NCI-H82 treated with DMSO at 0.1 percent for 48 hours (cell line): ENCODE data around the gene ANKLE1.

ENCODE experiments used
- DNase-seq: peaks from one replicate; lab custom pipeline; 2025; ENCODE audit not compliant: unreplicated experiment; lab: John Stamatoyannopoulos, UW

Gene ANKLE1

GRCh38 chr19:17325881-17326594, 44.3 kb downstream of the ANKLE1 start:
- DNase-seq: no peak

DNA sequence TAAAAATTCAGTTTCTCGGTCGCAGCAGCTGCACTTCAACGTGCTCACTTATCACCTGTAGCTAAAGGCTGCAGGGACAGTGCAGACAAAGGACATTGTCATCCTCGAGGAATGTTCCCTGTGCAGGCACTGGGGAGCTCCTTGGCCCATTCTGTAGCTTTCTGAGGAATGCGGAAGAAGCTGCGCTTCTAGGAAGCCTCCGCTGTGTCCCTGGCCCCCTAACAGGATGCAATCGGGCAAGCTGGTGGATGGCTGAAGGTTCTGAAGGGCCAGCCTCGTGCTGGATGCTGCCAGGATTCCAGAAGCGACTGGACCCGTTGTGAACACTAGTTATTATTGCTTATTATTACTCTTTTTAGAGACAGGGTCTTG, 44.9 kb downstream of the ANKLE1 start:
- DNase-seq: no peak

GRCh38 chr19:17327068-17327653, 45.5 kb downstream of the ANKLE1 start:
- DNase-seq: no peak

DNA sequence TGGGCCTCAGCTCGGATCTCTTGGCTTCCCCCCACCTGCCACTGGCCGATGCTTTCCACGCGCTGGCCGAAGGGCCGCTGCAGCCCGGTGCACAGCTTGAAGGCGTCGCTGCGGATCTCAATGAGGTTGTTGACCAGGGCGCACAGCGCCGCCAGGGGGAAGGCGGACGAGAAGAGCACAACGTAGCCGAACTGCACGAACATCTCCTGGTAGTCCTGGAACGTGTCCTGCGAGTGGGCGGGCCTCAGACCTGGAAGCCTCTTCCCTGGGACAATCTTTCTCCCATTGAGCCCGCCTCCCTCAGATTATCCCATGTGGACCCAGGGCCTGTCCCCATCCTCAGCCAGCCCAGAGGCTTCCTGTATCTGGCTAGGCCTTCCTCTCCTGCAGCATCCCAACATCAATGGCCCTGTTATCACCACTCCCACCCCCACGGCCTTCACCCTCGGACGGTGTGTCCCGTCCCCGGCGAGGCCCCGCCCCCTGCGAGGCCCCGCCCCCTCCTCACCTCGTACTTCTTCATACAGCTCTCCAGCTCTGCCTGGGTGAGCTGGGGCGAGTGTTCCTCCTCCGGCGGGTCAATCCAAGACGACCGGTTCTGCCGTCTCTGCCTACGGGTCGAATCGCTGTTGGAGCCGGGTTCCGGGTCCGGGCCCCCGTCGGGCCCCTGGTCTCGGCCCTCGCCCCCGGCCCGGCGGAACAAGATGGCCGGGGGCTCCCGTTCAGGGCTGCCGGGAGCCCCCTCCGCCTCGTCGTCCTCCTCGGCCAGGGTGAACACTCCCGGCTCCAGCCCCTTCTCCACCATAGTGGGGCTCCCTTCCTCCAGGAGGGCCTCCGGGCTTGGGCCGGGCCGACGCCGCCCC, 46.2 kb downstream of the ANKLE1 start:
- DNase-seq: no peak

DNA sequence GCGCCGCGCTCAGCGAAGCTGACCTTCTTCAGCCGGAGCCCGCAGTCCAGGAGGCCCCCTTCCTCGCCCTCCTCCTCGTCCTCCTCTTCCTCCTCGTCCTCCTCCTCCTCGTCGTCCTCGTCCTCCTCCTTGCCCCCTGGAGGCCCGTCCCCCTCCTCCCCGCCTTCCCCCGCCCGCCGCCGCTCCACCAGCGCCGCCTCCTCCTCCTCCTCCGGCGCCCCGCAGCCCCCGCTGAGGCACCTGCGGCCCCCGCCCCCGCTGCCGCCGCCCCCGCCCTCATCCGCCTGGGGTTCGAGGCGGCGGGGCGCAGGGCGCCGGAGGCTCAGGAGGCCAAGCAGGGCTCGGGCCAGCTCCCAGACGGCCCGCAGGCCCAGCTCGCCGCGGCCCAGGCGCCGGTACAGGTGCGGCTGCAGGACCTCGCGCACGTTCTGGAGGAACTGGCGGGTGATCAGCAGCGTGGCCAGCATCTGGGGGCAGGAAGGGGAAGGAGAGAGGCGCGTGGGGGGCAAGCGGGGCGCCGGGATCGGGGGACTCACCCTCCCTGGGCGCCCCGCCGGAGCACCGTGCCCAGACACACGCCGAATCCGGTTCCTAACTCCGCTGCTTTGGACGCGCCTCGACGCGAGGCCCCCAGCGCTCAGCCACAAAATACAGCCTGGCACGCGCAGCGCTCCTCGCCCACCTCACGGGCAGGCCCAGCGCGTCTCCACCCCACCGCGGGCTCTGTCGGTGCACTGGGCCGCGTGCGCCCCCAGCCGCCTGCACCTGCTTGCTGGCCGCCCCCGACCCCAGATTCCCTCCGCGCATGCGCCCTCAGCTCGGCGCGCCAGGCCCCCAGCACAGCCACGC, 47.0 kb downstream of the ANKLE1 start:
- no peak for DNase-seq

DNA sequence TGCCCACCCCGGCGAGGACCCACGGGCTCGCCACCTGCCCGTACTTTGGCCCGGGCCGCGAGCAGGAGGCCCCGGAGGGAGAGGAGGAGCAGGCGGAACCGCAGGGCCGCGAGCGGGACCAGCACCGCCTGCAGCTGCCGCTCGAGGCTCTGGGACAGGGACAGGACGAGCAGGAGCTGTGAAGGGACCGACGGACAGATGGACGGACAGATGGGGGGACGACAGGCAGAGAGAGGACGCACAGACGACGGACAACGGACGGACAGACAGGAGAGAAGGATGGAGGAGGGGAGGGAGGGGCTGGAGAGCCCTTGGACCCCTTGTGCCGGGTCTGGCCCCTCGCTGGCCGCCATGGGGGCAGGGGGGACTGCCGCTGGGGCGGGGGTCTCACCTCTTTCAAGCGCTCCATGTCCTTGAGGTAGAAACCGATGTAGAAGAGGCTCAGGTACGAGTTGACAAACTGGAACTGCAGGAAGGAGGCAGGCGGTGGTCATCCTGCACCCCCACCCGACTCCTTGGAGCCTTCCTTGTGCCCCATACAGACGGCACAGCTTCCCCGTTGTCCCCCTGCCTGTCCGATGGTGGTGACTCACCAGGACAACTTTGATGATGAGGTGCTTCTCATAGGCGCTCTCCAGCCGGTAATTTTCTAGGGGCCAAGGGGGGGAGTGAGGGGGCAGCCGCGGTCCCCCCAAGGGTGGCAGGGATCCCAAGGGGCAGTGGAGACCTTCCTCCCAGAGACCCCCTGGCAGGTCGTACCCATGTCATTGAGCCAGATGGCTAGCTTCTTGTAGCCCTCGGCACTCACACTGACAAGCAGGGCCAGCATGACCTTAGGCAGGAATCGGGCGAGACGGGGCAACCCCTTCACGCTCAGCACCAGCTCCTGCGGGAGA, 47.9 kb downstream of the ANKLE1 start:
- no peak for DNase-seq

DNA sequence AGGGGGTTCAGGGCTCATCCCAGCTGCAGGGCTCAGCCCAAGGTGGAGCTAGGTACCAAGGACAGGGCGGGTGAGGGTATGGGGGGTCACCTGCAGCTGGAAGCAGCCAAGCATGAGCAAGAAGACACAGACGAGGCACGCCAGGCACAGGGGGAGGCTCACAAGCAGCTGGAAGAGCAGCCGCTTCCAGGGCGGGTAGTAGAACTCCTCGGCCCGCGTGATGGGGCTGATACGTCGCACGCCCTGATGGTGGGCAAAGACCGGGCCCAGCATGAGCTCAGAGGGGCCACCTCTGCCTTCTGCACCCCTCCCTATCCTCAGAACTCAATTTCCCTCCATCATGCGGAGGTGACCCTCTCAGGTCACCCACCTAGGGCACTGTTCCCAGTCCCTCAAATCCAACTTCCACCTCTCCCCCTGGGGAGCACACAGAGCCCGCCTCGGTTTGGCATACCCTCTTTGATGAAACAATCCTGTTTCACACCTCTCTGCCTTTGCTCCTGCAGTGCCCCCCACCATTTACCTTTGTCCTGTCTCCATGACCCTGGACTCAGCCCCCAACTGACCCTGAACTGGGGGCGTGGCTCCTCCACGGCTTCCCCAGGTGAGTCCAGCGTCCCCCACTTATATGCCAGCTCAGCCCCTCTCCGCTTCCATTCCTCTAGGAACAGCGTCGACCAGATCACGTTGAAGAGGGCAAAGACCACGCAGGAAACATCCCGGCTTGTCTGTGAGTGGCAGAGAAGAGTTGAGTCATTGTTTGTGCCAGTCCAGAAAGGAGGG, 48.8 kb downstream of the ANKLE1 start:
- DNase-seq: no peak

GRCh38 chr19:17331045-17331558, 49.4 kb downstream of the ANKLE1 start:
- no peak for DNase-seq

GRCh38 chr19:17332360-17332676, 50.6 kb downstream of the ANKLE1 start:
- DNase-seq: no peak

- peak; percentile 72 for DNase-seq
Observed at GRCh38 chr19:17332677-17333581, 51.2 kb downstream of the ANKLE1 start.

DNA sequence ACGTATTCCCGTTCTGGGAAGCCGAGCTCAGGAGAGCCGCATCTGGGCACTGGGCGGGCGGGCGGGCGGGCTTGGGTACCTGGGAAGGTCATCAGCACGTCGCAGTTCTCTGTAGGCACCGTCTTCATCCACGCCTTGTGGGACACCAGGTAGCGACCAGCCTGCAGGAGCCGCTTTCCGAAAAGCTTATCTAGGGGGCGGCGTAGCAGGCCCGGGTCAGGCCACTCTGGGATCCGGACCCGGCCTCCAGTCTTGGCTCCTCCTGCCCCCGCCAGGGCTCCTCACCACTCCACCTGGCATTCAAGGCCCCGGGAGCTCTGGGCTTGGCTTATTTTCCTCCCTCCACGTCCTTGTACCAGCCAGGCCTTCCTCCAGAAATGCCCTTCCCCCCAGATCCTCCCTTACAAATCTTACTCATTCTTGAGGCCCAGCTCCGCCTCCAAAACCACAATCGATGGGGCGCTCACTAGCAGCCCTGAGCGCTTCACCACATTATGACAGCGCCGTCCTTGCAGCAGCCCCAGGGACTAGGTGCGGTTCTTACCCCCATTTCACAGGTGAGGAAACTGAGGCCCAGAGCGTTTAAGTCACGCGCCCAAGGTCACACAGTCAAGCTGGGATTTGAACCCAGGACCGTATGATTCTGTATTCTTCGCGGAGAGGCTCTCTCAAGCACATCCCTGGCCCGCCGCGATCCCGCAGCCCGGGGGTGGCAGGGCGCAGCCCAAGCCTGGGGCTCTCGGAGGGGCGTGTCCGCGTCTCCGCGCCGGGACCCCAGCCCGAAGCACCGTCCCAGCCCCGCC, 52.1 kb downstream of the ANKLE1 start:
- no peak for DNase-seq

- peak; percentile 99 for DNase-seq
Observed at GRCh38 chr19:17334414-17335409, 53.0 kb downstream of the ANKLE1 start, which contains the start of gene ANO8. Gene ANO8 (minus strand): TSS chr19:17334855. CDS start chr19:17334670, 185 bp downstream.

GRCh38 chr19:17335575-17335974, 53.9 kb downstream of the ANKLE1 start:
- DNase-seq: no peak
